IMR-90 (cell line): Measurements from ENCODE around the gene STX19. TPM values are rescaled to one million over a fixed set of nuclear protein-coding genes. Genes with fewer than 3 reads are reported as not detected.

Experiments used
- ATAC-seq: fragments of 200-7000 bp; cut with Tn5 transposase; 2 replicates; pipeline ENCODE4 v1.9.1; 2020; ENCODE audit warnings: low read depth, mild to moderate bottlenecking, moderate library complexity
- BruUV-seq: library from RNA; stranded (reverse); fragments of 400-500 nt; replicated peaks from 2 replicates; lab custom pipeline; 2021; lab: Mats Ljungman, UMichigan
- CTCF ChIA-PET: fragments of 300-600 bp; formaldehyde crosslinking; extraction: SDS; loops from one replicate; lab custom pipeline; 2021; ENCODE audit warnings: antibody characterized with exemption; lab: Yijun Ruan, JAX
- POLR2A ChIA-PET: fragments of 300-600 bp; sonication (Branson Sonifier 250); formaldehyde crosslinking; loops from one replicate; lab custom pipeline; 2022; ENCODE audit warnings: antibody characterized with exemption; ENCODE audit not compliant: unreplicated experiment; lab: Charles Lee
- DNase-seq: peaks from one replicate; pipeline ENCODE4 v3.0.0; 2013
- H2AFZ ChIP-seq: replicated peaks from 2 replicates; pipeline ENCODE3; 2013; ENCODE audit warnings: low read length, mild to moderate bottlenecking; ENCODE audit not compliant: poor library complexity
- H2AK5ac ChIP-seq: 2 replicates; pipeline ENCODE4 v1.6.1; 2013; ENCODE audit warnings: low read depth, low read length, inconsistent platforms
- H2AK9ac ChIP-seq: replicated peaks from 2 replicates; pipeline ENCODE3; 2013; ENCODE audit warnings: mild to moderate bottlenecking, low read depth, low read length, moderate library complexity; ENCODE audit not compliant: poor library complexity
- H2BK120ac ChIP-seq: 2 replicates; pipeline ENCODE4 v1.6.1; 2013; ENCODE audit warnings: low read depth, low read length, inconsistent platforms
- H2BK15ac ChIP-seq: 3 replicates; pipeline ENCODE4 v1.6.1; 2013; ENCODE audit warnings: low read depth, low read length, inconsistent platforms
- H2BK20ac ChIP-seq: 2 replicates; pipeline ENCODE4 v1.6.1; 2013; ENCODE audit warnings: low read depth, mild to moderate bottlenecking, inconsistent platforms, low read length, moderate library complexity
- H2BK5ac ChIP-seq: 2 replicates; pipeline ENCODE4 v1.6.1; 2013; ENCODE audit warnings: mild to moderate bottlenecking, low read depth, low read length, inconsistent platforms; ENCODE audit not compliant: poor library complexity, severe bottlenecking
- H3K14ac ChIP-seq: replicated peaks from 2 replicates; pipeline ENCODE4 v1.6.1; 2013; ENCODE audit warnings: low read depth, low read length, inconsistent platforms
- H3K18ac ChIP-seq: 2 replicates; pipeline ENCODE4 v1.6.1; 2013; ENCODE audit warnings: low read depth, low read length, control low read depth
- H3K23ac ChIP-seq: 2 replicates; pipeline ENCODE4 v1.6.1; 2013; ENCODE audit warnings: low read depth, low read length, inconsistent platforms
- H3K27ac ChIP-seq: 2 replicates; pipeline ENCODE4 v1.5.1; 2013; ENCODE audit warnings: mild to moderate bottlenecking, control low read depth, low read length; ENCODE audit not compliant: insufficient read depth
- H3K27me3 ChIP-seq: 2 replicates; pipeline ENCODE4 v1.6.1; 2013; ENCODE audit warnings: low read length; ENCODE audit not compliant: control insufficient read depth, insufficient read depth
- H3K36me3 ChIP-seq: 2 replicates; pipeline ENCODE4 v1.6.1; 2013; ENCODE audit warnings: low read length, mixed read lengths; ENCODE audit not compliant: control insufficient read depth, insufficient read depth
- H3K4ac ChIP-seq: 2 replicates; pipeline ENCODE4 v1.6.1; 2013; ENCODE audit warnings: low read depth, low read length, inconsistent platforms
- H3K4me1 ChIP-seq: 2 replicates; pipeline ENCODE4 v1.6.1; 2013; ENCODE audit warnings: low read length, mixed read lengths; ENCODE audit not compliant: control insufficient read depth, insufficient read depth
- H3K4me2 ChIP-seq: 2 replicates; pipeline ENCODE4 v1.6.1; 2013; ENCODE audit warnings: low read depth, mild to moderate bottlenecking, control low read depth, low read length, moderate library complexity
- H3K4me3 ChIP-seq: 2 replicates; pipeline ENCODE4 v1.5.1; 2013; ENCODE audit warnings: low read depth, mild to moderate bottlenecking, control low read depth, low read length, moderate library complexity; ENCODE audit not compliant: insufficient read depth
- H3K56ac ChIP-seq: 2 replicates; pipeline ENCODE4 v1.6.1; 2013; ENCODE audit warnings: low read length, inconsistent platforms; ENCODE audit not compliant: insufficient read depth; ENCODE audit errors: extremely low read depth
- H3K79me1 ChIP-seq, 2 experiments: 2 replicates each; pipeline ENCODE4 v1.6.1; 2013; ENCODE audit warnings: low read length in 2 of 2, inconsistent platforms in 1 of 2, low read depth in 1 of 2
- H3K9ac ChIP-seq: 2 replicates; pipeline ENCODE4 v1.6.1; 2013; ENCODE audit warnings: low read depth, low read length, control low read depth
- H3K9me1 ChIP-seq: 2 replicates; pipeline ENCODE4 v1.6.1; 2013; ENCODE audit warnings: low read length, inconsistent platforms; ENCODE audit not compliant: insufficient read depth
- H3K9me3 ChIP-seq: 2 replicates; pipeline ENCODE4 v1.6.1; 2013; ENCODE audit warnings: low read length; ENCODE audit not compliant: control insufficient read depth, insufficient read depth
- H4K20me1 ChIP-seq: 2 replicates; pipeline ENCODE4 v1.6.1; 2013; ENCODE audit warnings: low read length, inconsistent platforms; ENCODE audit not compliant: insufficient read depth
- H4K5ac ChIP-seq: 2 replicates; pipeline ENCODE4 v1.6.1; 2013; ENCODE audit warnings: mild to moderate bottlenecking, low read depth, low read length, control low read depth
- H4K8ac ChIP-seq, 2 experiments: 2 replicates each; pipeline ENCODE4 v1.6.1; 2013; ENCODE audit warnings: low read depth in 2 of 2, low read length in 2 of 2, control low read depth in 1 of 2, inconsistent platforms in 1 of 2
- H4K91ac ChIP-seq: 2 replicates; pipeline ENCODE4 v1.6.1; 2013; ENCODE audit warnings: low read depth, low read length, inconsistent platforms; ENCODE audit not compliant: insufficient read depth
- CHD1 ChIP-seq: IDR thresholded peaks from 2 replicates; pipeline ENCODE4 v1.6.1; 2012; ENCODE audit warnings: low read depth, low read length, improper control_type of control experiment
- MAFK ChIP-seq: IDR thresholded peaks from 2 replicates; pipeline ENCODE4 v1.6.1; 2012; ENCODE audit warnings: low read depth, low read length, improper control_type of control experiment
- POLR2A ChIP-seq: IDR thresholded peaks from 2 replicates; pipeline ENCODE4 v1.6.1; 2012; ENCODE audit warnings: mild to moderate bottlenecking, low read depth, low read length
- WGBS, 2 experiments: methylation state at CpG; one replicate each; pipeline versions ENCODE4 v1.1.5 to v1.1.7; 2013; ENCODE audit warnings: missing lambda C conversion rate in 2 of 2; ENCODE audit not compliant: insufficient read length in 1 of 2; ENCODE audit errors: extremely low coverage in 2 of 2; 5-methylcytosine and 5-hydroxymethylcytosine counted together
- dilution Hi-C: fragments of 300-500 bp; cut with HindIII; formaldehyde crosslinking; loops from one replicate; pipeline ENCODE4 v1.14.3; 2018; ENCODE audit warnings: low sequenced_read_pairs; ENCODE audit not compliant: unreplicated experiment
- in situ Hi-C: fragments of 300-500 bp; cut with MboI; formaldehyde crosslinking; loops from 3 replicates; pipeline ENCODE4 v1.14.3; 2019; ENCODE audit warnings: low sequenced_read_pairs, inconsistent platforms, mixed read lengths
- intact Hi-C: fragments of 100-400 bp; cut with micrococcal nuclease; formaldehyde crosslinking; loops from 2 replicates; pipeline ENCODE4 v1.10.0; 2022
- polyA plus RNA-seq, 3 experiments: library from polyadenylated mRNA; depleted of rRNA; stranded (reverse); fragments of >200 nt; gene quantifications; 2 replicates each; pipeline ENCODE4 v1.2.3, GENCODE V29; 2012; ENCODE audit warnings: low replicate concordance in 1 of 3
- total RNA-seq: library from RNA; depleted of rRNA; stranded (reverse); fragments of >200 nt; gene quantifications from 2 replicates; pipeline ENCODE4 v1.2.3, GENCODE V29; 2012
- TF ChIP-seq, protein P1 (sequence below): conservative IDR thresholded peaks from 2 replicates; pipeline ENCODE4 v1.5.1; 2012; ENCODE audit warnings: mild to moderate bottlenecking, low read depth, low read length, improper control_type of control experiment

The STX19 gene
- total and polyA plus RNA-seq, 2 of the 4 experiments (the other 2 are of a cell fraction), result not detected

DNA sequence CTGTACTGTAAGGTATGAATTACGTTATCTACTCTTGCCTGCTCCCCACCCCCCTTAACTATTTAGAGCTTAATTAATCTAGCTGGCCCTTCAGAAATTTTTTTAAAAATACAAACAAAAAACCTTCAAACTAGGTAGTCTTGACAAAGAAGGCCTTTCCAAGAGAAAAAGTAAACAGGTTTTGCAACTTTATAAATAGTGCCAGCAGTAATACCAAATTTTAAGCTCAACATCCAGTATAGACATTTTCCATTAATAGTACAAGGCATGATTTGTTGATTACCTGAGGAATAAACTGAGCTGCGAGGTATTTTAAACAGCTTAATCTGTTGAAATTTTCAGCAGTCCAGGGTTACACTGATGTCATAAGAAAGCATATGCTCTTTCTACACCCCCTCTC lies 20.1 kb downstream of the STX19 start:
- Histone ChIP-seq H4K91ac (no peak overlapping the region), H3K79me1 (no peaks in the 10 kb centered on the region), H3K56ac (no peak overlapping the region), H3K18ac (no peak overlapping the region), H3K9ac (no peak overlapping the region), H3K14ac (no peak overlapping the region), H2BK15ac (no peak overlapping the region), H3K4me3 (no peak overlapping the region), H2BK120ac (no peak overlapping the region), H3K27ac (no peak overlapping the region), H3K4ac (no peak overlapping the region), H3K36me3 (no peaks in the 10 kb centered on the region), H3K9me3 (no peaks in the 10 kb centered on the region), H4K5ac (no peak overlapping the region), H3K4me2 (no peak overlapping the region), H4K20me1 (no peaks in the 10 kb centered on the region), H2AK9ac (no peak overlapping the region), H2BK5ac (no peak overlapping the region), H2AK5ac (no peak overlapping the region), H3K4me1 (peaks cover 4% of the 10 kb centered on the region; the same call in 1 of the 2 replicates), H3K23ac (no peak overlapping the region), H4K8ac (no peak overlapping the region), H3K9me1 (no peaks in the 10 kb centered on the region), H2BK20ac (no peak overlapping the region), H3K27me3 (no peaks in the 10 kb centered on the region), H2AFZ (no peak overlapping the region)
- POLR2A ChIA-PET, result no interaction called here
- dilution Hi-C loops (no loop called here), in situ Hi-C loops (loop anchor here (5.0 kb wide), 1 partner anchor 59 kb away; no protein-coding TSS in a partner anchor), intact Hi-C loops (no loop called here)
- WGBS, 2 experiments, result no CpG with 5 or more reads among the region's 2 CpGs
- TF ChIP-seq MAFK, result no peak
- TF ChIP-seq, protein P1, sequence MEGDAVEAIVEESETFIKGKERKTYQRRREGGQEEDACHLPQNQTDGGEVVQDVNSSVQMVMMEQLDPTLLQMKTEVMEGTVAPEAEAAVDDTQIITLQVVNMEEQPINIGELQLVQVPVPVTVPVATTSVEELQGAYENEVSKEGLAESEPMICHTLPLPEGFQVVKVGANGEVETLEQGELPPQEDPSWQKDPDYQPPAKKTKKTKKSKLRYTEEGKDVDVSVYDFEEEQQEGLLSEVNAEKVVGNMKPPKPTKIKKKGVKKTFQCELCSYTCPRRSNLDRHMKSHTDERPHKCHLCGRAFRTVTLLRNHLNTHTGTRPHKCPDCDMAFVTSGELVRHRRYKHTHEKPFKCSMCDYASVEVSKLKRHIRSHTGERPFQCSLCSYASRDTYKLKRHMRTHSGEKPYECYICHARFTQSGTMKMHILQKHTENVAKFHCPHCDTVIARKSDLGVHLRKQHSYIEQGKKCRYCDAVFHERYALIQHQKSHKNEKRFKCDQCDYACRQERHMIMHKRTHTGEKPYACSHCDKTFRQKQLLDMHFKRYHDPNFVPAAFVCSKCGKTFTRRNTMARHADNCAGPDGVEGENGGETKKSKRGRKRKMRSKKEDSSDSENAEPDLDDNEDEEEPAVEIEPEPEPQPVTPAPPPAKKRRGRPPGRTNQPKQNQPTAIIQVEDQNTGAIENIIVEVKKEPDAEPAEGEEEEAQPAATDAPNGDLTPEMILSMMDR, result no peak
- TF ChIP-seq POLR2A, result no peak
- TF ChIP-seq CHD1, result no peak
- ATAC-seq (no peak), DNase-seq (no peak)
- CTCF ChIA-PET, result interaction anchor here (0.9 kb wide), 1 partner anchor 8 kb away, joined by 3 read pairs; no protein-coding TSS in a partner anchor
- BruUV-seq, result no TSS peak
